HL-60 (cell line): ENCODE measurements around the gene MPO.

Source experiments
- CTCF ChIP-seq: IDR thresholded peaks from one replicate; pipeline ENCODE4 v1.5.1; 2011; ENCODE audit warnings: low read length, control low read depth, inconsistent platforms; ENCODE audit not compliant: insufficient read depth
- TF ChIP-seq, protein P1 (sequence below): IDR thresholded peaks from 2 replicates; pipeline ENCODE4 v1.6.1; 2012; ENCODE audit warnings: low read depth; ENCODE audit not compliant: insufficient replicate concordance

DNA sequence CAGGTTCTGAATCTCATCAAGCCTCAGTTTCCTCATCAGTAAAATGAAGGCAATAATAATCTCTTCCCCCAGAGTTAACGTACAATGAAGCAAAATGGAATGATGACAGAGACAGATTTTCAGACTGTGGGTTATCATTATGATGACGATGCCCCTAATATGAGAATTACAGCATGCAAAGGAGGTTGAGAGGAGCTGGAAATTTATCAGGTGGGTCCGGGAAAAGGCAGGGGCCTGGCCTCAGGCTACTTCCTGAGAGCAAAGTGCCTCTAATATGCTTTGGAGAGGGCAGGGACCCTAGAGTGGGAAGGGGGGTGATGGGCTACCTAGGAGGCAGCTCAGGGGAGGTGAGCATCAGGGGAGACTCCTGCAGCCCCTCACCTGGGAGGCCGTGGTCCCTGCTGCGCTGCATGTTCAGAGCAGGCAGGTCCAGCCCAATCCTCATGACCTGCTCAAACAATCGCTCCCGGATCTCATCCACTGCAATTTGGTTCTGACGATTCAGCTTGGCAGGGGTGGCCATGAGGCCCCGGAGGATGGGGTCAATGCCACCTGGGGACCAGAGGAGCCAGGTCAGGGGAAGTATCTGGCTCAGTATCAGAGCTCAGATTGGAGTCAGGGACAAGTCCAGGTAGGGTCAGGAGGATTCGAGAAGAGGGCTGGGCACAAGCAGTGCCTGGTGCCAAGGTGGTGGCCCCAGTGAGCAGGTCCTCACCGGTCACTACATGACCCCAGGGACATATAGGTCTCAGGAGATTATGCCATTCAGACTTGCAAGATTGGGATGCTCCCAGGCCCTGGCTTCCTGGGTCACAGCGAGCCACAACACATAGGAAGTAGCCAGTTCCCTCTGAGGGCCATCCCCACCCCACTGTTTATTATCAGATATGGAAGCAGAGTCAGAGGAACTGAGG lies 8.1 kb downstream of the MPO start:
- TF ChIP-seq, protein P1, sequence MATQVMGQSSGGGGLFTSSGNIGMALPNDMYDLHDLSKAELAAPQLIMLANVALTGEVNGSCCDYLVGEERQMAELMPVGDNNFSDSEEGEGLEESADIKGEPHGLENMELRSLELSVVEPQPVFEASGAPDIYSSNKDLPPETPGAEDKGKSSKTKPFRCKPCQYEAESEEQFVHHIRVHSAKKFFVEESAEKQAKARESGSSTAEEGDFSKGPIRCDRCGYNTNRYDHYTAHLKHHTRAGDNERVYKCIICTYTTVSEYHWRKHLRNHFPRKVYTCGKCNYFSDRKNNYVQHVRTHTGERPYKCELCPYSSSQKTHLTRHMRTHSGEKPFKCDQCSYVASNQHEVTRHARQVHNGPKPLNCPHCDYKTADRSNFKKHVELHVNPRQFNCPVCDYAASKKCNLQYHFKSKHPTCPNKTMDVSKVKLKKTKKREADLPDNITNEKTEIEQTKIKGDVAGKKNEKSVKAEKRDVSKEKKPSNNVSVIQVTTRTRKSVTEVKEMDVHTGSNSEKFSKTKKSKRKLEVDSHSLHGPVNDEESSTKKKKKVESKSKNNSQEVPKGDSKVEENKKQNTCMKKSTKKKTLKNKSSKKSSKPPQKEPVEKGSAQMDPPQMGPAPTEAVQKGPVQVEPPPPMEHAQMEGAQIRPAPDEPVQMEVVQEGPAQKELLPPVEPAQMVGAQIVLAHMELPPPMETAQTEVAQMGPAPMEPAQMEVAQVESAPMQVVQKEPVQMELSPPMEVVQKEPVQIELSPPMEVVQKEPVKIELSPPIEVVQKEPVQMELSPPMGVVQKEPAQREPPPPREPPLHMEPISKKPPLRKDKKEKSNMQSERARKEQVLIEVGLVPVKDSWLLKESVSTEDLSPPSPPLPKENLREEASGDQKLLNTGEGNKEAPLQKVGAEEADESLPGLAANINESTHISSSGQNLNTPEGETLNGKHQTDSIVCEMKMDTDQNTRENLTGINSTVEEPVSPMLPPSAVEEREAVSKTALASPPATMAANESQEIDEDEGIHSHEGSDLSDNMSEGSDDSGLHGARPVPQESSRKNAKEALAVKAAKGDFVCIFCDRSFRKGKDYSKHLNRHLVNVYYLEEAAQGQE = no peak
- TF ChIP-seq CTCF = no peak
